Nephron progenitor cell (in vitro differentiated cells): ENCODE measurements around the gene NBR1.
A peak's percentile ranks its signal among the peaks of the same experiment; 100 is the strongest.
"Not testable (repeated sequence)": the region's sequence is repeated elsewhere in the genome, so short reads cannot be mapped to it uniquely, and the experiment has no call there.

Experiments
- DNase-seq: peaks from one replicate; pipeline ENCODE4 v3.0.0; 2021
- H3K27ac Mint-ChIP-seq: 2 replicates; pipeline ENCODE4 v1.8.0; 2021; ENCODE audit warnings: mild to moderate bottlenecking, moderate library complexity, mixed read lengths
- H3K27me3 Mint-ChIP-seq: 2 replicates; pipeline ENCODE4 v1.8.0; 2021; ENCODE audit warnings: mild to moderate bottlenecking, low read depth, mixed read lengths; ENCODE audit not compliant: poor library complexity
- H3K36me3 Mint-ChIP-seq: 2 replicates; pipeline ENCODE4 v1.8.0; 2021; ENCODE audit warnings: low read depth, mixed read lengths
- H3K4me1 Mint-ChIP-seq: 2 replicates; pipeline ENCODE4 v1.8.0; 2021; ENCODE audit warnings: mixed read lengths
- H3K4me3 Mint-ChIP-seq: 2 replicates; pipeline ENCODE4 v1.8.0; 2021; ENCODE audit warnings: mild to moderate bottlenecking, moderate library complexity, mixed read lengths
- H3K9me3 Mint-ChIP-seq: 2 replicates; pipeline ENCODE4 v1.8.0; 2021; ENCODE audit warnings: mild to moderate bottlenecking, moderate library complexity, mixed read lengths
- TF ChIP-seq, protein P1 (sequence below): fragments of 200-600 bp; sonication (generic); IDR thresholded peaks from 2 replicates; pipeline ENCODE4 v1.5.0; 2021; ENCODE audit warnings: antibody characterized with exemption

NBR1 gene

DNA sequence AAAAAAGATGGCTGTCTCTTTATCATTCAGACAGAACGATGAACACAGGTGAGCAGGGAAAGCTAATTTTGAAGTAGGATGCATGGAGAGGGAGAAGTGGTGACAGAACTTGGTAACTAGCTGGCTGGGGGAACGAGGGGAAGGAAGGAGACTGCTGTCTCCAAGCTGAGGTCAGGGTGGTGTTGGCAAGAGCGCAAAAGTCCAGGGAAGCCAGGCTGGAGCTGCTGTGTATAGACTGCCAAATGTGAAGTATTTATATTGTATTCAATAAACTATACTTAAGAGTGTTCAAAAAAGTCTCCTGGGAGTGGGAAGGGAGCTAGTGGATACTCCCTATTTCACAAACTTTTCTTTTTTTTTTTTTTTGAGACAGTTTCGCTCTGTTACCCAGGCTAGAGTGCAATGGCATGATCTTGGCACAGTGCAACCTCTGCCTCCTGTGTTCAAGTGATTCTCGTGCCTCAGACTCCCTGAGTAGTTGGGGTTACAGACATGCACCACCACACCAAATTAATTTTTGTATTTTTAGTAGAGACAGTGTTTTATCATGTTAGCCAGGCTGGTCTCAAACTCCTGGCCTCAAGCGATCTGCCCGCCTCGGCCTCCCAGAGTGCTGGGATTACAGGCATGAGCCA is 48.8 kb downstream of the NBR1 start:
- H3K4me3 Mint-ChIP-seq, result no peak overlapping the region
- no peaks in the 10 kb centered on the region for H3K9me3 Mint-ChIP-seq
- peaks cover 14% of the 10 kb centered on the region for H3K4me1 Mint-ChIP-seq
- peaks cover 12% of the 10 kb centered on the region for H3K36me3 Mint-ChIP-seq
- H3K27me3 Mint-ChIP-seq, result peaks cover 8% of the 10 kb centered on the region
- H3K27ac Mint-ChIP-seq, result no peak overlapping the region
- TF ChIP-seq, protein P1, sequence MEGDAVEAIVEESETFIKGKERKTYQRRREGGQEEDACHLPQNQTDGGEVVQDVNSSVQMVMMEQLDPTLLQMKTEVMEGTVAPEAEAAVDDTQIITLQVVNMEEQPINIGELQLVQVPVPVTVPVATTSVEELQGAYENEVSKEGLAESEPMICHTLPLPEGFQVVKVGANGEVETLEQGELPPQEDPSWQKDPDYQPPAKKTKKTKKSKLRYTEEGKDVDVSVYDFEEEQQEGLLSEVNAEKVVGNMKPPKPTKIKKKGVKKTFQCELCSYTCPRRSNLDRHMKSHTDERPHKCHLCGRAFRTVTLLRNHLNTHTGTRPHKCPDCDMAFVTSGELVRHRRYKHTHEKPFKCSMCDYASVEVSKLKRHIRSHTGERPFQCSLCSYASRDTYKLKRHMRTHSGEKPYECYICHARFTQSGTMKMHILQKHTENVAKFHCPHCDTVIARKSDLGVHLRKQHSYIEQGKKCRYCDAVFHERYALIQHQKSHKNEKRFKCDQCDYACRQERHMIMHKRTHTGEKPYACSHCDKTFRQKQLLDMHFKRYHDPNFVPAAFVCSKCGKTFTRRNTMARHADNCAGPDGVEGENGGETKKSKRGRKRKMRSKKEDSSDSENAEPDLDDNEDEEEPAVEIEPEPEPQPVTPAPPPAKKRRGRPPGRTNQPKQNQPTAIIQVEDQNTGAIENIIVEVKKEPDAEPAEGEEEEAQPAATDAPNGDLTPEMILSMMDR, result no peak
- no peak for DNase-seq

DNA sequence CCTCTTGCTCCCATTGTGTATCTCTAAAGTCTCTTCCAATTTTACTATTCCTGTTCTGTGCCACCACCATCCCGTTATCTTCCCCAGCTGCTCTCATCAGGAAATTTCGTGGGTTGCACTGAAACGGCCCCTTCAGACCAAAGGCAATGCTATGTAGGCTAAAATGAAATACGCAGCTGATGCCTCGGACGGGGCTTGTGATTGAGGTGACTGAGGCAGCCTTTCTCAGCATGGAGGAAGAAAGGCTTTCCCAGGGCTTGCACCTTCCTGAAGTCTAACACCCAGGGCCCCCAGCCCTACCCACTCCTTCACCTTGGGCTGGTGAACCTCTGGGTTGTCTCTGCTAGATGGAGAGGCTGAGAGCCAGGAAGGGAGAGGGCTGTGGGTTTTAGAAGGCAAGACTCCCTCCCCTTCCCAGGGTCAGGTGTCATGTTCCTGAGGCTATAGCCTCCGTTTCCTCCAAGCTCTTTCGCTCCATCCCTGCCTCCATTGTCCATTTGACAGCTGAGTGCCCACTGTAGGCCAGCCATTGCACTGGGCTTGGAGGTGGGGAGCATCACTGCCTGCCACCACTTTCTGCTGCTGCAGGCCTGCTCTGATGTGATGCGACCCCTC is 49.6 kb downstream of the NBR1 start:
- Mint-ChIP-seq H3K4me1 (peaks cover 14% of the 10 kb centered on the region), H3K36me3 (peaks cover 8% of the 10 kb centered on the region), H3K27ac (no peak overlapping the region), H3K9me3 (no peaks in the 10 kb centered on the region), H3K27me3 (peaks cover 8% of the 10 kb centered on the region), H3K4me3 (no peak overlapping the region)
- DNase-seq, result no peak
- TF ChIP-seq, protein P1, result no peak

DNA sequence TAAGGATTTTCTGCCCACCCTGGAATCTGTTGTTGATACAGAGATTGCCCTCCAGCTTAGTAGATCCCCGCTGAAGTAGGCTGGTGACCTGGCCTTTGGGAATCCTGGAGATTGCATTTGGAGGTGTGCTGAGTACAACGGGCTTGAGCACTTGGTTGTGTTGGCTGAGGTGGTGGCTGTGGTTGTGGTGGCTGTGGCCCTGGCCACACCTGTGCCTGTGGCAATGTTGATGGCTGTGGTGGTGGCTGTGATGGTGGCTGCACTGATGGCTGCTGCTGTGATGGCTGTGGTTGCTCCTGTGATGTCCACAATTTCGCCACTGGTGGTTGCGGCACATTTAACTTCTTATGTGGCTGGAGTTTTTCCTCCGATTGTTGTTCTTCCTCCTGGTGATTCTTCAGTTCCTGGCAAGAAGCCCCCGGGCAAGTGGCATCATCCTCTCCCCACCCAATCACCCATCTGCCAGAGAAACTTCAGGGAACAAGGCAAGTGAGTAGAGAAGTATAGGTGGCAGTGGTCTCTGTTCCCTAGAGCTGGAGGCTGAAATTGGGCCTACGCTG is 53.2 kb downstream of the NBR1 start:
- TF ChIP-seq, protein P1, result no peak
- peaks cover 5% of the 10 kb centered on the region for H3K36me3 Mint-ChIP-seq
- H3K4me1 Mint-ChIP-seq, result peaks cover 14% of the 10 kb centered on the region
- no peaks in the 10 kb centered on the region for H3K9me3 Mint-ChIP-seq
- H3K27me3 Mint-ChIP-seq, result peaks cover 8% of the 10 kb centered on the region
- peak overlapping the region; percentile 68 for H3K27ac Mint-ChIP-seq
- H3K4me3 Mint-ChIP-seq, result no peak overlapping the region
- DNase-seq, result no peak

DNA sequence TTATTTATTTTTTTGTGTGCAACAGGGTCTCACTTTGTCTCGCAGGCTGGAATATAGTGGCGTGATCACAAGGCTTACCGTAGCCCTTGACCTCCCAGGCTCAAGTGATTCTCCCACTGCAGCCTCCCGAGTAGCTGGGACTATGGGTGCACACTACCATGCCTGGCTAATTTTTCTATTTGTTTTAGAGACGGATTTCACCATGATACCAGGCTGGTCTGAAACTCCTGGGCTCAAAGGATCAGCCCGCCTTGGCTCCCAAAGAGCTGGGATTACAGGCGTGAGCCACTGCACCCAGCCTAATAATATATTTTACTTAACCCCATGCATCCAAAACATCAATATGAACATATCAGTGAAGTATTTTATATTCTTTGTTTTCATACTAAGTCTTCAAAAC is 55.4 kb downstream of the NBR1 start:
- no peak overlapping the region for H3K27ac Mint-ChIP-seq
- peaks cover 8% of the 10 kb centered on the region for H3K27me3 Mint-ChIP-seq
- no peak for DNase-seq
- TF ChIP-seq, protein P1, result no peak
- H3K4me1 Mint-ChIP-seq, result peaks cover 5% of the 10 kb centered on the region
- no peaks in the 10 kb centered on the region for H3K9me3 Mint-ChIP-seq
- H3K4me3 Mint-ChIP-seq, result no peak overlapping the region
- peaks cover 5% of the 10 kb centered on the region for H3K36me3 Mint-ChIP-seq

DNA sequence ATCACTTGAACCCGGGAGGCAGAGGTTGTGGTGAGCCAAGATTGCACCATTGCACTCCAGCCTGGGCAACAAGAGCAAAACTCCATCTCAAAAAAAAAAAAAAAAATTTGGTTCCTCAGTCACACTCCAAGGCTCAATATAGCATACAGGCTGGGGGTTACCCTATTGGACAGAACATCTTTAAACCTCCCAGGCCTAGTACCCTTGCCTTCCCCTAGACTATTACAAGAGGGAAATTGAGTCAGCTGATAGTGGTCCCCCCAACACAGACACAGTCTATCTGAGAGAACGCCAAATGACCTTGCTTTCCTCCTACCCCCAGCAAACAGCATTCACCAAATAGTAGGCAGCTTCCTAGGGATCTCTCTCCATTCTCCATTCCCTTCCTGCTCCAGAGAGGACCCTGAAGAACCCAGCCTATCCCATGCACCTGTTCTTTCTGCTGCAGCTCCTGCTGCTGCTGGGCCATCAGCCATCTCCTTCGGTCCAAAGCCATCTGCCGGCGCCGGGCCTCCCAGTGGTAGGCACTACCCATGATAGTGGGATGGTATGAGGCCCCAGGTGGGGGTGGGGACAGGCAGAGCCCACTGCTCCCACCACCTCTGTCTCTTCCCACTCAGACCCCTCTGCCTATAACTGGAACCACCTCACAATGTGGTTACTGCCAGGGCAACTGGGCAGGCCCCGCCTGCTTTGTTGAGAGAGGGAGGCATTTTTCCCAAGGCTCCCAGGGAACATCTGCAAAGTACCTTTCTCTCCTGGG is 57.2 kb downstream of the NBR1 start, which contains the start of gene CCDC200:
Gene CCDC200, minus strand, starts transcription at position 604 of the 763 bp plus-strand sequence. Its CDS starts 69 bp downstream, at position 535.
- H3K4me1 Mint-ChIP-seq, result peaks cover 14% of the 10 kb centered on the region
- not testable (repeated sequence) for H3K27me3 Mint-ChIP-seq, H3K9me3 Mint-ChIP-seq, H3K27ac Mint-ChIP-seq, H3K4me3 Mint-ChIP-seq, DNase-seq, H3K36me3 Mint-ChIP-seq

DNA sequence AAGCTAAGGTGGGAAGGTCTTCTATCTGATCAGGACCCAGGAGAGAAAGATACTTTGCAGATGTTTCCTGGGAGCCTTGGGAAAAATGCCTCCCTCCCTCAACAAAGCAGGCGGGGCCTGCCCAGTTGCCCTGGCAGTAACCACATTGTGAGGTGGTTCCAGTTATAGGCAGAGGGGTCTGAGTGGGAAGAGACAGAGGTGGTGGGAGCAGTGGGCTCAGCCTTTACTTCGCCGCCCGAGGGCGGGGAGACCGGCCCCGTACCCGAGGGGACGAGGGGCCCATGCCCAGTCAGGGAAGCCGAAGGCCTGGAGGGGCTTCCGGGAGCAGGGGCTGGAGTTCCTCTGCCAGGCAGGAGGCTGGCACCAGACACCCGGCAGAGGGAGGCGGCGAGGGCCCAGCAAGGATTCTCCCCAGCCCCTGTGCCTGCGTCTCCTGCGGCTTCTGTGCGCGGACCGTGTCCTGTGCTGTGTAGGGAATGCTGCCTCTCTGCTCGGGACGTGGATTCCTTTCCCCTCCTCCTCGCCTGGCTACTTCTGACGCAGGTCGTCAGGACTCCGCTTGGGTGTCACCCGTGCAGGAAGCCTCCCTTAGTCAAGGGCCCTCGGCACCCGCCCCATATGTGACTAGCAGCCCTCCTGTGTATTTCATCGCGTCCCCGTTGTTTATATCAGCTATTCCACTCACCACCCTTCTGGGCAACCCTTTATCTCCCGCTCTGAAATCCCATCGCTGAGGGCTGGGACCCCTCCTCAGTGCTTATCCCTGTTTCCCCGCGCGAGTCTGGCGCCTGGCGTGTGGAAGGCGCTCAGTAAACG is 60.4 kb downstream of the NBR1 start:
- H3K27me3 Mint-ChIP-seq, H3K36me3 Mint-ChIP-seq, H3K9me3 Mint-ChIP-seq, H3K4me3 Mint-ChIP-seq, H3K4me1 Mint-ChIP-seq, H3K27ac Mint-ChIP-seq: not testable (repeated sequence)
- peak; percentile 16 for DNase-seq

DNA sequence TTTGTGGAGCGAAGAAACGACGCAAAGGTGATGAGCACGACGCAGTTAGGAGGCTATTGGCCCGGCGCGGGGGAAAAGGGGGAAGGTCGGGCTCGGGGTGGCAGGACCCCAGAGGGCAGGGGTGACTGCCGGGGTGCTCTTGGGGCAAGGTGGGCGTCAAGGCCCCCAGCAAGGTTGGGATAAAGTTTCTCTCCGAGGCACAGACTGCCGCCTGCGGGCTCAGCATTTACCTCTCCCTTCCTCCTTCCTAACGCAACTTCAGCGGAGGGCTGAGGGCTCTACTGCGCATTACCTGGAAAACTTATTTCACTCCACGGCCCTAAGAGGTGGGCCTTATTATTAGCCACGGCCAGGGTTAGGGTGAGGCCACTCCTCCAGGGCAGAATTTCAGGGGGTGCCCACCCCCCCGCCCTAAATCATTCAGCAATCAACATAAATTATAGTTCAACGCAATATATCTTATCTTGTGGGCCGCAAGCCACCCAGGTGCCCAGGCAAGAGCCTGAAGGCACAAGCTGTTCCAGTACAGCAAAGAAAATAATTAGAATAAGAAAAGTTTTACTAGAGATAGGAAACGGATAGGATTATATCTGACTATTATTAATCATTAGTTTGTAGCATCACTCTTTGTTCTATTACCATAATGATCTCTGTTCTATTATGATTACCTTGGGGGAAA is 61.1 kb downstream of the NBR1 start:
- not testable (repeated sequence) for H3K27me3 Mint-ChIP-seq, H3K4me1 Mint-ChIP-seq, H3K27ac Mint-ChIP-seq, H3K9me3 Mint-ChIP-seq, H3K36me3 Mint-ChIP-seq
- peak overlapping the region; percentile 17 for H3K4me3 Mint-ChIP-seq
- DNase-seq, result peak; percentile 53

DNA sequence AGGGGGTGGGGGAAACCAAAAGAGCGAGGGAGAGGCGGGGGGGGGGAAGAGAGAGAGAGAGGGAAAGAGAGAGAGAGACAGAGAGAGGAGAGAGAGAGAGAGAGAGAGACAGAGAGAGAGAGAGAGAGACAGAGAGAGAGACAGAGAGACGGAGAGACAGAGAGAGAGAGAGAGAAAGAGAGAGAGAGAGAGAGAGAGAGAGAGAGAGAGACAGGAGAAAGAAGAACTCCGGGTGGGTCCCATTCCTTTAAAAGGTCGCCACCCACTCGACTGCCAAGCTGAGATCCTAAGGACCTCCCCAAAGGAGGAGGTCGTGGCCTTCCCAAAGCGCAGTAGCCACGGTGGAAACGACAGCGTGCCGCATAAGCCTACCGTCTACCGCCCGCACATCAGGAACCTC is 62.2 kb downstream of the NBR1 start:
- not testable (repeated sequence) for H3K4me1 Mint-ChIP-seq, DNase-seq, H3K4me3 Mint-ChIP-seq, H3K9me3 Mint-ChIP-seq, H3K27ac Mint-ChIP-seq, H3K27me3 Mint-ChIP-seq, H3K36me3 Mint-ChIP-seq

DNA sequence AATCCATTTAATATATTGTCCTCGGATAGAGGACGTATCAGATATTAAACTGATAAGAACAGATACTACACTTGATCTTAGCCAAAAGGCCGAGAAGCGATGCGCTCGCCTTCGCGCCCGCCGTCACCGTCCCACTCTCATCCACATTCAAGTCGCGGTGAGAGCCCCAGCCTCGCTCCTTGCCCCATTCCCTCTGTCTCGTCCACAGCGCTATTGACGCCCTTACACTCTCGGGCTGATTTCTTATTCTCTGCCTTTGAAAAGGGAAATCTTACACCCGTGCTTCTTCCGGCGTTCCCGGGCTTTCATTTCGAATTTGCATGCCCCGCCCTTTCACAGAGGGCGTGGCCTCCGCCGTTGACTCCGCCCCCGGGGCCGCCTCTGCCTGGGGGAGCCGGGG is 62.9 kb downstream of the NBR1 start, which contains the start of gene RNU2-1:
Gene RNU2-1, minus strand, starts transcription at position 101 of the 400 bp plus-strand sequence.
- not testable (repeated sequence) for H3K27ac Mint-ChIP-seq, H3K4me3 Mint-ChIP-seq, H3K9me3 Mint-ChIP-seq, H3K4me1 Mint-ChIP-seq, H3K36me3 Mint-ChIP-seq, H3K27me3 Mint-ChIP-seq, DNase-seq
